22Rv1 (cell line): ENCODE results near the gene SPATA13.

ENCODE experiments used
- H3K27ac ChIP-seq: fragments of 450-650 bp; 2 replicates; pipeline ENCODE4 v1.5.1; 2017
- ZFX ChIP-seq: fragments of 450-650 bp; IDR thresholded peaks from 2 replicates; pipeline ENCODE4 v1.6.1; 2017; ENCODE audit warnings: antibody characterized with exemption, borderline replicate concordance
- TF ChIP-seq, protein P1 (sequence below): fragments of 450-650 bp; IDR thresholded peaks from 2 replicates; pipeline ENCODE4 v1.5.1; 2017; ENCODE audit warnings: mild to moderate bottlenecking

Gene SPATA13

GRCh38 chr13:24122569-24122968, 38.0 kb upstream of the SPATA13 start:
- TF ChIP-seq, protein P1, sequence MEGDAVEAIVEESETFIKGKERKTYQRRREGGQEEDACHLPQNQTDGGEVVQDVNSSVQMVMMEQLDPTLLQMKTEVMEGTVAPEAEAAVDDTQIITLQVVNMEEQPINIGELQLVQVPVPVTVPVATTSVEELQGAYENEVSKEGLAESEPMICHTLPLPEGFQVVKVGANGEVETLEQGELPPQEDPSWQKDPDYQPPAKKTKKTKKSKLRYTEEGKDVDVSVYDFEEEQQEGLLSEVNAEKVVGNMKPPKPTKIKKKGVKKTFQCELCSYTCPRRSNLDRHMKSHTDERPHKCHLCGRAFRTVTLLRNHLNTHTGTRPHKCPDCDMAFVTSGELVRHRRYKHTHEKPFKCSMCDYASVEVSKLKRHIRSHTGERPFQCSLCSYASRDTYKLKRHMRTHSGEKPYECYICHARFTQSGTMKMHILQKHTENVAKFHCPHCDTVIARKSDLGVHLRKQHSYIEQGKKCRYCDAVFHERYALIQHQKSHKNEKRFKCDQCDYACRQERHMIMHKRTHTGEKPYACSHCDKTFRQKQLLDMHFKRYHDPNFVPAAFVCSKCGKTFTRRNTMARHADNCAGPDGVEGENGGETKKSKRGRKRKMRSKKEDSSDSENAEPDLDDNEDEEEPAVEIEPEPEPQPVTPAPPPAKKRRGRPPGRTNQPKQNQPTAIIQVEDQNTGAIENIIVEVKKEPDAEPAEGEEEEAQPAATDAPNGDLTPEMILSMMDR, result no peak
- TF ChIP-seq ZFX, result no peak
- H3K27ac ChIP-seq, result no peak overlapping the region

GRCh38 chr13:24123761-24124160, 36.8 kb upstream of the SPATA13 start:
- no peak overlapping the region for H3K27ac ChIP-seq
- no peak for TF ChIP-seq ZFX
- TF ChIP-seq, protein P1, result no peak

GRCh38 chr13:24124789-24125476, 35.6 kb upstream of the SPATA13 start:
- H3K27ac ChIP-seq, result no peak overlapping the region
- TF ChIP-seq, protein P1, result no peak
- TF ChIP-seq ZFX, result no peak

GRCh38 chr13:24127116-24127631, 33.3 kb upstream of the SPATA13 start:
- H3K27ac ChIP-seq, result peak overlapping the region; percentile 77
- TF ChIP-seq ZFX, result no peak
- TF ChIP-seq, protein P1, result no peak

- peak overlapping the region; percentile 77 for H3K27ac ChIP-seq
- no peak for TF ChIP-seq ZFX
- TF ChIP-seq, protein P1, result no peak
Measured at GRCh38 chr13:24128112-24128511, 32.4 kb upstream of the SPATA13 start.

GRCh38 chr13:24128962-24129361, 31.6 kb upstream of the SPATA13 start:
- TF ChIP-seq, protein P1, result no peak
- no peak for TF ChIP-seq ZFX
- no peak overlapping the region for H3K27ac ChIP-seq

DNA sequence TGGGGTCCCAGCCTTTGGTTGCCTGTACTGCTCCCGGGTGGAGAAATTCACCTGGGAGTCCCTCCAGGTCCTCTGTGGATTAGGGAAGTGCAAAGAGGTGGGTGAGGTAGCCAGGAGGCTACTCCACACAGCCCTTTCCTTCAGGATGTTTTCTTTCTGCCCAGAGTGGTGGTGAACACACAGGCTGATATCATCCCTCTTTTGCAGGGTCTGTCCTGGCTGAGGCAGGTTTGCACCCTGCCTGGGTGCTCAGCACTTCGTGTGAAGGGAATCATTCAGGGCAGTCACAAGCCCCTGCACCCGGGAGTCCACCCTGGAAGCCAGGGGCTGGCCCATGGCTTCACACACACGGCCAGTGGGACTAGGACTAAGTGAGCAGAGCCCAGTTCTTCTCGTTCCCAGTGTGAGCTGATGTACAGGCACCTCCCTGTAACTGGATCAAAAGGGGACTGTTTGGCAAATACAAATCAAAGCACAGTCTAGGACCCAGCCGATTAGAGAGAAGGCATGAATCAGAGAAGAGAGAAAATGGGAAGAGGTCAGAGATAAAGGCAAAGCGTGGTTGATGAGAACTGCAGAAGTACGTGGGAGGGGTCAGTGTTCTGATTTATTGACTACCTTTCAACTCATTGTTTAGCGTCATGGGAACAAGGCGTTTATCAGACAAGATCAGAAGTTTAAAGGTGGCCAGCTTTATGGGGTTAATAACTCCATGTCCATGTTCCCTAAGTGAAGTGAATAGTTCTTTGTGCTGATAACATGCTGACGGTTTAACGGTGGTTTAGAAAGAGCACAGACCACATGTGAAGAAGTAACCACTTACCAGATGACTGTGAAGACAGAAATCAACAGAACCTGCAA, 30.4 kb upstream of the SPATA13 start:
- H3K27ac ChIP-seq, result no peak overlapping the region

More for the DNA sequence above, 30.4 kb upstream of the SPATA13 start:
- no peak for TF ChIP-seq ZFX
- TF ChIP-seq, protein P1, result no peak
